Adrenal gland (tissue), 5 donors: Measurements from ENCODE around the gene RNLS.

ENCODE experiments used
- POLR2A ChIP-seq, 2 donors: fragments of 450-650 bp; IDR thresholded peaks; one replicate each; pipeline ENCODE4 v1.6.1; 2017; ENCODE audit warnings: antibody characterized with exemption in 2 of 2, mild to moderate bottlenecking in 2 of 2, moderate library complexity in 1 of 2
- TF ChIP-seq, protein P1 (sequence below), 6 experiments: fragments of 450-650 bp in 4 of 6; fragments of 200-600 bp in 2 of 6; sonication (generic) in 1 of 6; IDR thresholded peaks; 1 replicate in 5 of 6; 2 replicates in 1 of 6; pipeline versions ENCODE4 v1.5.1 to v1.8.0; 2016 to 2021; ENCODE audit warnings: antibody characterized with exemption in 6 of 6, mild to moderate bottlenecking in 2 of 6, moderate library complexity in 1 of 6
- donor health status: DM: no; HTN: no; CAD: no.

DNA sequence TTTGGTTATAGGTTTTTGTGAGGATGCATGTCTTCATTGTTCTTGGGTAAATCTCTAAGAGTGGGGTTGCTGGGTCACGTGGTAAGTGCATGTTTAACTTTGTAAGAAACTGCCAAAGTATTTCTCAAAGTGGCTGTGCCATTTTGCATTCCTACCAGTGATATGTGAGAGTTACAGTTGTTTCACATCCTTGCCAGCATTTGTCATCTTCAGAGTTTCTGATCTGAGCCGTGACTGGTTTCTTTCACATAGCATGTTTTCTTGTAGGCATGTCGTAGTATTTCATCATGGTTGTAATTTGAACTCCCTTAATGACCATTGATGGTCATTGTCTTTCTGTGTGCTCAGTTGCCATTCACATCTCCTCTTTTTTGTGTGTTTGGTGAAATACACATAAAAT lies 286.0 kb downstream of the RNLS start:
- TF ChIP-seq, protein P1, sequence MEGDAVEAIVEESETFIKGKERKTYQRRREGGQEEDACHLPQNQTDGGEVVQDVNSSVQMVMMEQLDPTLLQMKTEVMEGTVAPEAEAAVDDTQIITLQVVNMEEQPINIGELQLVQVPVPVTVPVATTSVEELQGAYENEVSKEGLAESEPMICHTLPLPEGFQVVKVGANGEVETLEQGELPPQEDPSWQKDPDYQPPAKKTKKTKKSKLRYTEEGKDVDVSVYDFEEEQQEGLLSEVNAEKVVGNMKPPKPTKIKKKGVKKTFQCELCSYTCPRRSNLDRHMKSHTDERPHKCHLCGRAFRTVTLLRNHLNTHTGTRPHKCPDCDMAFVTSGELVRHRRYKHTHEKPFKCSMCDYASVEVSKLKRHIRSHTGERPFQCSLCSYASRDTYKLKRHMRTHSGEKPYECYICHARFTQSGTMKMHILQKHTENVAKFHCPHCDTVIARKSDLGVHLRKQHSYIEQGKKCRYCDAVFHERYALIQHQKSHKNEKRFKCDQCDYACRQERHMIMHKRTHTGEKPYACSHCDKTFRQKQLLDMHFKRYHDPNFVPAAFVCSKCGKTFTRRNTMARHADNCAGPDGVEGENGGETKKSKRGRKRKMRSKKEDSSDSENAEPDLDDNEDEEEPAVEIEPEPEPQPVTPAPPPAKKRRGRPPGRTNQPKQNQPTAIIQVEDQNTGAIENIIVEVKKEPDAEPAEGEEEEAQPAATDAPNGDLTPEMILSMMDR (IDR thresholded peaks at IDR 0.05), result no peak
- no peak for TF ChIP-seq POLR2A (IDR thresholded peaks at IDR 0.05)
